ENCODE measurements around the gene DNAJC3.
"Not testable (repeated sequence)": the region's sequence is repeated elsewhere in the genome, so short reads cannot be mapped to it uniquely, and the experiment has no call there.

The DNAJC3 gene

DNA sequence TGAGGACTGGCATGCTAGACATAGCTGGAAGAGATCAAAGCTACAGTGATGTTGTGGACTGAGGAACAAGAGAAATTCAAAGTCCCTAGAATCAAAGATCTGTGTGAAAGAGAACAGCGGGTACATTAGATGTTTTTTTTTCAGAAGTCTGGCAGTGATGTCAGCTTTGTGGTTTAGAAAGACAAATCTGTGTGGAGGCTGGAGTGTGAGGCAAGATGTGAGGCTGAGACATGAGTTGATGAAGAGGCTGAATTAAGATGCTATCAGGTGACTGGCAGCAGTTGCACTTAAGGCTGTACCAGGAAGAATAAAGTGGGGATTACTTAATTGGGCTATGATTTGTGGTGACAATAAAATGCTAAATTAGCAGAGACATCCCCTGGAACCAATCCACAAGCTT, 46.5 kb downstream of the DNAJC3 start:
- Histone ChIP-seq H3K4me3 (ENCODE audit: low read length) (no peak overlapping the region), H3K27ac (ENCODE audit: low read length) (no peak overlapping the region), H3K9me3 (ENCODE audit: insufficient read depth, low read depth, low read length) (no peaks in the 10 kb centered on the region), H3K36me3 (ENCODE audit: insufficient read depth, low read depth, low read length) (no peaks in the 10 kb centered on the region), H3K9ac (ENCODE audit: low read depth, low read length) (no peak overlapping the region), H3K4me1 (ENCODE audit: insufficient read depth, low read length) (no peaks in the 10 kb centered on the region), H3K27me3 (ENCODE audit: insufficient read depth, low read length) (no peaks in the 10 kb centered on the region)

DNA sequence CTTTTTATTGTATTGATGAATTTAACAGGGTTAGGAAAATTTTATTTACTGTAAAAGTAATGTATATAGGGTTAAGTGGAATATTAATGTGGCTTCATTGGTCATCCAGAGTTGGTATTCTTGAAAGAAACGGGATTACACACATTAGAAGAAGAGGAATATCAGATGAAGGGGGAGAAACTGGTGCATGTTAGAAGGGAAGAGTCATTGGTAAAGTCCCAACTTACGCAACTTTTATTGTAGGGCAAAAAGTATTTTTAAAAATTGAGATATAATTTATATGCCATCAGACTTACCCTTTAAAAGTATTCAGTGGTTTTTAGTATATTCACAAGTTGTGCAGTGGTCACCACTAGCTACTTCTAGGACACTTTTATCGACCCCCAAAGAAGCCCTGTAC, 47.3 kb downstream of the DNAJC3 start:
- Histone ChIP-seq H3K9me3 (ENCODE audit: insufficient read depth, low read depth, low read length) (no peaks in the 10 kb centered on the region), H3K4me1 (ENCODE audit: insufficient read depth, low read length) (no peaks in the 10 kb centered on the region), H3K9ac (ENCODE audit: low read depth, low read length) (no peak overlapping the region), H3K27ac (ENCODE audit: low read length) (no peak overlapping the region), H3K4me3 (ENCODE audit: low read length) (no peak overlapping the region), H3K27me3 (ENCODE audit: insufficient read depth, low read length) (no peaks in the 10 kb centered on the region), H3K36me3 (ENCODE audit: insufficient read depth, low read depth, low read length) (no peaks in the 10 kb centered on the region)

DNA sequence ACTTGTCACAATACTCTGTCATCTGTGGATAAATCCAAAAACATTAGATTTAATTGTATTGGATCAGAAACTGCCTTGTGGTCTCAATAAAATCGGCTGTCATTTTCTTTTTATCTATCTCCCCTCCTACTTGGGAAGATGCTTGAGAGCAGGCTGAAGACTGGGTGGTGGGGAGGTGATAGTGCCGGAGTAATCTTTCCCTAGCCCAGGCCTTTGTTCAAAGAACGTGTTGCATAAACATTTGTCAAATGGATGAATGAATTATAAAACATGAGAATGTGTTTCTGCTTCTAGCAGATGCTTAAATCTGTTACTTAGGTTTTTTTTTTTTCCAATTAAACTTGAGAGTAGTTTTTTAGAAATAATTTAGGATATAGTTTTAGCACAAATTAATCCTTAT, 49.9 kb downstream of the DNAJC3 start:
- peaks cover 10% of the 10 kb centered on the region; the same call in 1 of the 2 replicates for H3K9me3 ChIP-seq (ENCODE audit: insufficient read depth, low read depth, low read length)
- H3K27ac ChIP-seq (ENCODE audit: low read length) = no peak overlapping the region
- H3K4me1 ChIP-seq (ENCODE audit: insufficient read depth, low read length) = no peaks in the 10 kb centered on the region
- H3K9ac ChIP-seq (ENCODE audit: low read depth, low read length) = no peak overlapping the region
- H3K27me3 ChIP-seq (ENCODE audit: insufficient read depth, low read length) = no peaks in the 10 kb centered on the region
- H3K36me3 ChIP-seq (ENCODE audit: insufficient read depth, low read depth, low read length) = no peaks in the 10 kb centered on the region
- H3K4me3 ChIP-seq (ENCODE audit: low read length) = no peak overlapping the region

DNA sequence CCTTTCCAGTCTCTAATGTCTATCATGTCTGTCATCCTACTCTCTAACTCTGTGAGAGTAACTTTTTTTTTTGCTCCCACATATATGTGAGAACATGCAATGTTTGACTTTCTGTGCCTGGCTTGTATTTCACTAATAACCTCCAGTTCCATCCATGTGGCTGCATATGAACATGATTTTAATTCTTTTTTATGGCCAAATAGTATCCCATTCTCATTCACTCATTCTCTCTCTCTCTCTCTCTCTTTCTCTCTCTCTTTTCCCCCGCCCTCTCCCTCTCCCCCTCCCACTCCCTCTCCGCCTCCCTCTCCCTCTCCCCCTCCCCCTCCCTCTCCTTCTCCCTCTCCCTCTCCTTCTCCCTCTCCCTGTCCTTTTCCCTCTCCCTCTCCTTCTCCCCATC, 52.0 kb downstream of the DNAJC3 start:
- Histone ChIP-seq H3K9me3 (ENCODE audit: insufficient read depth, low read depth, low read length) (peaks cover 30% of the 10 kb centered on the region), H3K9ac (ENCODE audit: low read depth, low read length) (no peak overlapping the region), H3K4me1 (ENCODE audit: insufficient read depth, low read length) (no peaks in the 10 kb centered on the region), H3K4me3 (ENCODE audit: low read length) (no peak overlapping the region), H3K27me3 (ENCODE audit: insufficient read depth, low read length) (no peaks in the 10 kb centered on the region), H3K36me3 (ENCODE audit: insufficient read depth, low read depth, low read length) (no peaks in the 10 kb centered on the region), H3K27ac (ENCODE audit: low read length) (no peak overlapping the region)

DNA sequence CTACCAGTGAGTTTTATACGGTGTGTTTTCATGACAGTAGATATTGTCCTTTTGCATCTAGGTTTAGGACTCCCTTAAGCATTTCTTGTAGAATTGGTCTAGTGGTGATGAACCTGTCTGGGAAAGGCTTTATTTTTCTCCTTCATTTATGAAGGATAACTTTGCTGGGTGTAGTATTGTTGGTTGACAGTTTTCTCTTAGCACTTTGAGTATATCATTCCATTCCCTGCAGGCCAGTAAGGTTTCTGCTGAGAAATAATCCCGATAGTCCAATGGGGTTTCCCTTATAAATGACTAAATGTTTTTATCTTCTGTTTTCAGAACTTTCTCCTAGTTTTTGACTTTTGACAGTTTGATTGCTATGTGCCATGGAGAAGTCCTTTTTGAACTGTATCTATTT, 57.2 kb downstream of the DNAJC3 start:
- no peaks in the 10 kb centered on the region for H3K4me1 ChIP-seq (ENCODE audit: insufficient read depth, low read length)
- H3K9ac ChIP-seq (ENCODE audit: low read depth, low read length) = no peak overlapping the region
- no peak overlapping the region for H3K4me3 ChIP-seq (ENCODE audit: low read length)
- H3K36me3 ChIP-seq (ENCODE audit: insufficient read depth, low read depth, low read length) = no peaks in the 10 kb centered on the region
- peaks cover 37% of the 10 kb centered on the region for H3K9me3 ChIP-seq (ENCODE audit: insufficient read depth, low read depth, low read length)
- H3K27me3 ChIP-seq (ENCODE audit: insufficient read depth, low read length) = no peaks in the 10 kb centered on the region
- no peak overlapping the region for H3K27ac ChIP-seq (ENCODE audit: low read length)

DNA sequence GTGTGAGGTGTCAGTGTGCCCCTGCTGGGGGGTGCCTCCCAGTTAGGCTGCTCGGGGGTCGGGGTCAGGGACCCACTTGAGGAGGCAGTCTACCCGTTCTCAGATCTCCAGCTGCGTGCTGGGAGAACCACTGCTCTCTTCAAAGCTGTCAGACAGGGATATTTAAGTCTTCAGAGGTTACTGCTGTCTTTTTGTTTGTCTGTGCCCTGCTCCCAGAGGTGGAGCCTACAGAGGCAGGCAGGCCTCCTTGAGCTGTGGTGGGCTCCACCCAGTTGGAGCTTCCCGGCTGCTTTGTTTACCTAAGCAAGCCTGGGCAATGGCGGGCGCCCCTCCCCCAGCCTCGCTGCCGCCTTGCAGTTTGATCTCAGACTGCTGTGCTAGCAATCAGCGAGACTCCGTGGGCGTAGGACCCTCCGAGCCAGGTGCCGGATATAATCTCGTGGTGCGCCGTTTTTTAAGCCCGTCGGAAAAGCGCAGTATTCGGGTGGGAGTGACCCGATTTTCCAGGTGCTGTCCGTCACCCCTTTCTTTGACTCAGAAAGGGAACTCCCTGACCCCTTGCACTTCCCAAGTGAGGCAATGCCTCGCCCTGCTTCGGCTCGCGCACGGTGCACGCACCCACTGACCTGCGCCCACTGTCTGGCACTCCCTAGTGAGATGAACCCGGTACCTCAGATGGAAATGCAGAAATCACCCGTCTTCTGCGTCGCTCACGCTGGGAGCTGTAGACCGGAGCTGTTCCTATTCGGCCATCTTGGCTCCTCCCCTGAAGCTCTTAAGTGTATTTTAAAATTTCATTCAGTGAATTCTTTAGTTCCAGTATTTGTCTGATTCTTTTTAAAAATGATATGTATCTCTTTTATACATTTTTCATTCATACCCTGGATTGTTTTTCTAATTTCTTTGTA, 63.4 kb downstream of the DNAJC3 start:
- H3K27me3 ChIP-seq (ENCODE audit: insufficient read depth, low read length); H3K9ac ChIP-seq (ENCODE audit: low read depth, low read length); H3K4me1 ChIP-seq (ENCODE audit: insufficient read depth, low read length); H3K9me3 ChIP-seq (ENCODE audit: insufficient read depth, low read depth, low read length); H3K36me3 ChIP-seq (ENCODE audit: insufficient read depth, low read depth, low read length); H3K27ac ChIP-seq (ENCODE audit: low read length): not testable (repeated sequence)
- H3K4me3 ChIP-seq (ENCODE audit: low read length) = peak overlapping the region; percentile 39; the same call in 1 of the 2 replicates

GRCh38 chr13:95740979-95741320, 64.0 kb downstream of the DNAJC3 start:
- no peak overlapping the region for H3K9ac ChIP-seq (ENCODE audit: low read depth, low read length)
- peak overlapping the region; percentile 39; the same call in 1 of the 2 replicates for H3K4me3 ChIP-seq (ENCODE audit: low read length)
- no peaks in the 10 kb centered on the region for H3K4me1 ChIP-seq (ENCODE audit: insufficient read depth, low read length)
- no peaks in the 10 kb centered on the region for H3K9me3 ChIP-seq (ENCODE audit: insufficient read depth, low read depth, low read length)
- H3K36me3 ChIP-seq (ENCODE audit: insufficient read depth, low read depth, low read length) = no peaks in the 10 kb centered on the region
- H3K27ac ChIP-seq (ENCODE audit: low read length) = no peak overlapping the region
- H3K27me3 ChIP-seq (ENCODE audit: insufficient read depth, low read length) = no peaks in the 10 kb centered on the region

GRCh38 chr13:95741584-95742563, 64.9 kb downstream of the DNAJC3 start:
- Histone ChIP-seq H3K9ac (ENCODE audit: low read depth, low read length) (no peak overlapping the region), H3K4me1 (ENCODE audit: insufficient read depth, low read length) (no peaks in the 10 kb centered on the region), H3K4me3 (ENCODE audit: low read length) (no peak overlapping the region), H3K36me3 (ENCODE audit: insufficient read depth, low read depth, low read length) (no peaks in the 10 kb centered on the region), H3K9me3 (ENCODE audit: insufficient read depth, low read depth, low read length) (no peaks in the 10 kb centered on the region), H3K27me3 (ENCODE audit: insufficient read depth, low read length) (no peaks in the 10 kb centered on the region), H3K27ac (ENCODE audit: low read length) (no peak overlapping the region)

DNA sequence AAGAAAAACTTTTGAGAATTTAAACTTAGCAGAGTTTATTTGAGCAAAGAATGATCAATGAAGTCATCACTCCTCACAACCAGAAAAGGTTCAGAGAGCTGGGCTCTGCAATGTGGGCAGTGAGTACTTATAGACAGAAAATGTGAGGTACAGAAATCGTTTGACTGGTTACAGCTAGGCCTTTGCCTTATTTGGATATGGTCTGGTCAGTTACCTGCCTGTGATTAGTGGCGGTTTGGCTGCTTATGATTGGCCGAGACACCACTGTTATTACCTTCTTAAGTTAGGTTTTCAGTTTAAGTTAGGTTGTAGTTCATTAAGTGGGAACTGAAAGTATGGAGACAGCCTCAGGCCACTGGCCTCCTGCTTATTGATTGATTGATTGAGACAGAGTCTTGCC, 66.3 kb downstream of the DNAJC3 start:
- Histone ChIP-seq H3K27me3 (ENCODE audit: insufficient read depth, low read length) (no peaks in the 10 kb centered on the region), H3K36me3 (ENCODE audit: insufficient read depth, low read depth, low read length) (no peaks in the 10 kb centered on the region), H3K9ac (ENCODE audit: low read depth, low read length) (no peak overlapping the region), H3K9me3 (ENCODE audit: insufficient read depth, low read depth, low read length) (no peaks in the 10 kb centered on the region), H3K27ac (ENCODE audit: low read length) (no peak overlapping the region), H3K4me1 (ENCODE audit: insufficient read depth, low read length) (no peaks in the 10 kb centered on the region), H3K4me3 (ENCODE audit: low read length) (no peak overlapping the region)

GRCh38 chr13:95745289-95745688, 68.3 kb downstream of the DNAJC3 start:
- no peaks in the 10 kb centered on the region for H3K4me1 ChIP-seq (ENCODE audit: insufficient read depth, low read length)
- no peak overlapping the region for H3K9ac ChIP-seq (ENCODE audit: low read depth, low read length)
- H3K27me3 ChIP-seq (ENCODE audit: insufficient read depth, low read length) = no peaks in the 10 kb centered on the region
- H3K4me3 ChIP-seq (ENCODE audit: low read length) = no peak overlapping the region
- no peaks in the 10 kb centered on the region for H3K36me3 ChIP-seq (ENCODE audit: insufficient read depth, low read depth, low read length)
- H3K9me3 ChIP-seq (ENCODE audit: insufficient read depth, low read depth, low read length) = no peaks in the 10 kb centered on the region
- H3K27ac ChIP-seq (ENCODE audit: low read length) = no peak overlapping the region

GRCh38 chr13:95745752-95746151, 68.8 kb downstream of the DNAJC3 start:
- Histone ChIP-seq H3K27me3 (ENCODE audit: insufficient read depth, low read length) (no peaks in the 10 kb centered on the region), H3K4me1 (ENCODE audit: insufficient read depth, low read length) (no peaks in the 10 kb centered on the region), H3K4me3 (ENCODE audit: low read length) (no peak overlapping the region), H3K9ac (ENCODE audit: low read depth, low read length) (no peak overlapping the region), H3K36me3 (ENCODE audit: insufficient read depth, low read depth, low read length) (no peaks in the 10 kb centered on the region), H3K9me3 (ENCODE audit: insufficient read depth, low read depth, low read length) (no peaks in the 10 kb centered on the region), H3K27ac (ENCODE audit: low read length) (no peak overlapping the region)

Measured in iPS-20b (cell line).